GM18499 (cell line): ENCODE measurements around the gene BAZ2B.
"Not testable (repeated sequence)": the region's sequence is repeated elsewhere in the genome, so short reads cannot be mapped to it uniquely, and the experiment has no call there.

Source experiments
- ATAC-seq: cut with Tn5 transposase; IDR thresholded peaks from one replicate; pipeline ENCODE4 v1.9.1; 2021; ENCODE audit warnings: moderate number of reproducible peaks; ENCODE audit not compliant: insufficient read depth, unreplicated experiment

The BAZ2B gene

GRCh38 chr2:159442159-159442852 lies 174.0 kb downstream of the BAZ2B start:
- ATAC-seq = no peak

DNA sequence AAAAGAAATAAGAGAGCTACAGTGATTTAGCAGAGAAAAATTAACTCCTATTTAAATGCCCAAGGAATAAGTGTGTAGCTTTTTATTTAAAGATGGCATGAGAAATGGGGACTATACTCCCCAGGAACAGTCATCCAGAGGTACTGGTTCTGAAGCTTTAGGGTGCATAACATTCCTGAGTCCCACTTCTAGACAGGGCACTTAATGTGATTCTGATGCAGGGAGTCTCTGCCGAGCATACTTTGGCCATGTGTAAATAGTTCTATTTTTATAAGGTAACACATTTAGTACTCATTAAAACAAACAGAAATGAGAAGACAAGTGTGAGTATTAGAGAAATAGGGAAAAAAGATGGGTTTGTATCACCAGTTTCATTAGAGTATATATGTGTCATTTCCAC lies 175.2 kb downstream of the BAZ2B start:
- no peak for ATAC-seq

- no peak for ATAC-seq
Observed at GRCh38 chr2:159439421-159439820, 176.9 kb downstream of the BAZ2B start.

DNA sequence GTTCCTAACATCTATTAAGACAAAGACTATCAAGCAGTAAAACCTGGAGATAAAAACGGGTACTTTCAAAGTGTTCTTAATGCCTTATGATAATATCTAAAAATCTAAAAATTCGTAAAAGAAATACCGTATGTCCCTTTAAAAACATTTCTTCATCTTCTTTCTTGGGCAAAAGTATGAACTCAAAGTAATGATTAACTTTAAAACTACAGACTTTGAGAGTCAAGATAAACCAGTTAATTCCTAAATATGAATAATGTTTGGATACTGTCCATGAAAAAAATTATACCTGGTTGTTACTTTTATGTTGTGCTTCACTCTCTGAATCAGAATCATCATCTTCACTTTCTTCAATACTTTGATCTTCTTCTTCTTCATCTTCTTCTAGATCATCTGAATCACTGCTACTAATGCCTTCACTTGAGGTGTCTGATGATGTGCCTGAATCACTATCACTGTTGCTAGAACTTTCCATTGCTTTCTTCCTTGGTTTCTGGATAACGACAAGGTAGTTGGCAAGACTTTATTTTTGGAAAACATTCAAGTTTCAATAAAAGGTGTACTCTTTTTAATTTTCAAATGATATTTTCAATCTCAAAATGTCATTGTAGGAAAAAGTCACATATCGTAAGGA lies 177.5 kb downstream of the BAZ2B start:
- no peak for ATAC-seq

- no peak for ATAC-seq
Observed at GRCh38 chr2:159438284-159438683, 178.1 kb downstream of the BAZ2B start.

DNA sequence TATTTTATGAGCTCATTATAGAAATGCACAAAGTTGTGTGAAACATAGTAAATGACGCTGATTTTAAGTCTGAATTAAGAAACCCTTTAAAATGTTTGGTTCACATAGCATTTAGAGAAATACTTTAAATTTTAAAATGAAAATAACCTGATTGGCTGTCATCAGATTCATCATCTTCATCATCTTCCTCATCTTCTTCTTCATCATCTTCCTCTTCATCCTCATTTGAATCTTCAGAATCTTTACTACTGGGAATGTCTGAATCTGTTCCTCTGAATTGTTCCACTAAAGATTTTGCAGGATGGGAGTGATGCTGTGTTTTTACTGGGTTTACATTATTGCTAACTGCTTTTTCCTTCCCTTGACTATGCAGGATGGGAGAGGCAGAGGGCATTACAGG lies 183.7 kb downstream of the BAZ2B start:
- no peak for ATAC-seq

- no peak for ATAC-seq
Observed at GRCh38 chr2:159427048-159427447, 189.3 kb downstream of the BAZ2B start.

GRCh38 chr2:159419403-159419802 lies 196.9 kb downstream of the BAZ2B start:
- ATAC-seq = no peak

DNA sequence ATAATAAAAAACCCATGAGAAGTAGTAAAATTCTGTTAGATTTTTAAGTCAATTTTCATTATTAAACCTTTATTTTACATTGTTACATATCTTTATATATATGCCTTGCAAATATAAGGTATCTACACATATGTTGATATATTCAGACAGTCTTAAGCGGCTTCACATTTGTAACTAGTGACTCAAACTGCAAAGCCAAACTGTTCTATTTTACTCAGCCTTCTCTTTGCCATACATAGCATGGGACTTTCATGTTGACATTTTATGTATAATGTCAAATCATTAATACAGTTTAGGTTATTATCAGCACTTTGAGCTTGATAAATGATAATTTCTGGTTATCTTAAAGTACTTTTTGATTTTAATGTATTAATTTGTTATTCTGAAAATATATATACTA lies 204.9 kb downstream of the BAZ2B start:
- ATAC-seq = no peak

DNA sequence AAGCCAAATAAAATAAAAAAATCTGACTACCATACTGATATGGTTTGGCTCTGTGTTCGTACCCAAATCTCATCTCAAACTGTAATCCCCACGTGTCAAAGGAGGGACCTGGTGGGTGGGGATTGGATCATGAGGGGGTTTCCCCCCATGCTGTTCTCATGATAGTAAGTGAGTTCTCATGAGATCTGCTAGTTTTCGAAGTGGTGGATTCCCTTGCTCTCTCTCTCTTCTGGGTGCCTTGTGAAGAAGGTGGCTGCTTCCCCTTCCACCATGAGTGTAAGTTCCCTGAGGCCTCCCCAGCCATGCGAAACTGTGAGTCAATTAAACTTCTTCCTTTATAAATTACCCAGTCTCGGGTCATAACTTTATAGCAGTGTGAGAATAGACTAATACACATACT lies 206.1 kb downstream of the BAZ2B start:
- no peak for ATAC-seq

DNA sequence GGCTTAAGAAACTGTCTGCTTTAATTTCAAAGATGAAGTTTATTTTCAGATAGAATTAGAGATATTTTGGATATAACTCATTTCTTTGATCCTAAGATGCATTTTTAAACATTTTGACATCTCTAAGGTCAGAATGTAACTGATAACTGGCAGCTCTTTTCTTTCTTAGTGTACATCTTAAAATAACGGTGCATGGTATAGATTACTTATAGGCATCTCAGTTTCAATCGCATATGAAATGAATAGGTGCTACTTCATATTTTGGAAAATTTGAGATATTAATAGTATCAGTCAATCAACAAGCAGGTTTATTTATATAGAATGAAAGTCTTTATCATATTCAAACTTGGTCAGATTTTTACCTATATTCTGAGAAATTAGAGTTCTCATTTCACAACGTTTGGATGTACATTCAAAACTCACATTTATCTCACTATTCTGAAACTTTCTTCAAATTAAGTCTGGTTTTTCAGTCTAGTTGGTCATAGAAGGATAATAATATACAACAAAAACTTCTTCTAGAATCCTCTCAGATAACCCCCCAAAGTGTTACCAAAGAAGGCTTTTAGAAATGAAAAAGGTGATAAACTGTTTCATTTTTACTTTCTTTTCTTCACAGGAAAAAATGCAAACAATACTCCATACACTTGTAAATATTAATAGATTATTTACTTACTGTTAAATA lies 207.1 kb downstream of the BAZ2B start:
- no peak for ATAC-seq

- no peak for ATAC-seq
Observed at GRCh38 chr2:159402790-159403189, 213.6 kb downstream of the BAZ2B start.

- ATAC-seq = not testable (repeated sequence)
Observed at GRCh38 chr2:159402160-159402559, 214.2 kb downstream of the BAZ2B start.

DNA sequence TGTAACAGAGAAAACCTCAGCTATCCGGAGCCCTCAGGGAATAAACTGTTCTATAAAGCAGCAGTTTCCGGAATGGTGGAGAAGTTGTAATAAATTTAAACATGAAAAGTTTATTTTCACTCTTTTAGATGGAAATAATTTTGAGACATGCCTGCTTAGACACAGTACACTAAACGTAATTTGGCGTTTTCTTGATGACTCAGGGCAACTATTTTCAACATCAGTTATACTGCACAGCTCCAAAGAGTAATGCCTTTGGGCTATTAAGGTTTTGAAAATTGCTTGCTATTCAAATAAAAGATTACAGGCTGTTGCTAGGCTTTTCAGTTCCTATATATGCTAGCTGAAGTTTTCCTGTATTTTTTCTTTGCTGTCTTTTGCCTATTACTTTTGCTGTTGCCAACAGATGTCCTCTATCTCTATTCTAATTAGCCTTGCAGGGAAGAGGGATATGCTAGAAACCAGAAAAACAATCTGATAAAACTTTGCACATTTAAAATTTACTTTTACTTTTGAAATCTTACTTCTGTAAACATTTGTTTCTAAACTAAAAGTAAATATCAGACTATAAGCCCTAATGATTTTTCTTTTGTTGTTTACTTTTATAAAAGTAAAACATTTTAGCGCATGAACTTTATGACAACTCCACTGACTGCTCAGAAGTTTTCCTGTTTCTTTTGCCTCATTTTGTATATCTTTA lies 216.5 kb downstream of the BAZ2B start:
- no peak for ATAC-seq

DNA sequence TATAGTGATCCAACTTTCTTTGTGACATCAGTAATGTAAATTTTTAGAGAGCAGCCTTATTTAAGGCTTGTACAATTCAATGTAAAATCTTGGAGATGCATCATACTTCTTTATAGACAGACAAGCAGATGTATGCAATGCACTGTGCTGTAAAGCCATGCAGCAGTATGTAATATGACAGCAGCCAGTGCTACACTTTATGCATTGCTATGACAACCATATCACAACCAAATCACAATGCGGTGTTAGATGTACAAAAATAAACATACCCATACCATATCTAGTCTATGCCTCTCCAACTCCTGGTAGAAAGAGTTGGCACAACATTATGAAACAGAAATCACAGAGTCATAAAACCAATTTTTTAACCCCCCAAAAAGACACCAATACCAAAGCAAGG lies 219.5 kb downstream of the BAZ2B start:
- ATAC-seq = no peak

- ATAC-seq = no peak
Observed at GRCh38 chr2:159382447-159383028, 233.8 kb downstream of the BAZ2B start.

- ATAC-seq = no peak
Observed at GRCh38 chr2:159381574-159381973, 234.8 kb downstream of the BAZ2B start.

- ATAC-seq = no peak
Observed at GRCh38 chr2:159380685-159381239, 235.6 kb downstream of the BAZ2B start.

GRCh38 chr2:159379181-159379580 lies 237.2 kb downstream of the BAZ2B start:
- no peak for ATAC-seq

- ATAC-seq = no peak
Observed at GRCh38 chr2:159375241-159375640, 241.1 kb downstream of the BAZ2B start.
